ENCODE results near the gene HDDC2.

Gene HDDC2

GRCh38 chr6:125236536-125237327 is 65.0 kb downstream of the HDDC2 start:
- no peak overlapping the region for H3K4me3 ChIP-seq (ENCODE audit: low read length)
- no peak overlapping the region for H2BK120ac ChIP-seq (ENCODE audit: low read depth, low read length)
- H2BK5ac ChIP-seq (ENCODE audit: low read length): no peak overlapping the region
- H2BK15ac ChIP-seq (replicated peaks; ENCODE audit: low read depth): no peak overlapping the region
- no peaks in the 10 kb centered on the region for H3K79me1 ChIP-seq (ENCODE audit: low read length)
- DNase-seq: no peak
- no peak overlapping the region for H4K8ac ChIP-seq (ENCODE audit: low read depth, low read length)
- H3K4me2 ChIP-seq (ENCODE audit: low read length): no peak overlapping the region
- H3K27me3 ChIP-seq (ENCODE audit: insufficient read depth, low read length, poor library complexity): no peaks in the 10 kb centered on the region
- H3K27ac ChIP-seq (ENCODE audit: low read depth, low read length): no peak overlapping the region
- H3K56ac ChIP-seq (ENCODE audit: low read length): no peak overlapping the region
- WGBS (ENCODE audit: extremely low coverage, insufficient coverage, low lambda C conversion rate): no CpG with 5 or more reads among the region's 5 CpGs
- no peak overlapping the region for H3K23ac ChIP-seq (ENCODE audit: low read length)
- no peak overlapping the region for H3K4ac ChIP-seq (ENCODE audit: low read depth, low read length)
- H3K9ac ChIP-seq (ENCODE audit: low read length): no peak overlapping the region
- no peaks in the 10 kb centered on the region for H3K36me3 ChIP-seq (ENCODE audit: control insufficient read depth, insufficient read depth, low read length)
- no peaks in the 10 kb centered on the region for H3K79me2 ChIP-seq (ENCODE audit: control insufficient read depth, insufficient read depth, low read length)
- H4K5ac ChIP-seq (ENCODE audit: low read length): no peak overlapping the region
- no peaks in the 10 kb centered on the region for H3K4me1 ChIP-seq (ENCODE audit: control insufficient read depth, low read depth, low read length)
- no peak overlapping the region for H3K18ac ChIP-seq (ENCODE audit: low read length)
- H2AK5ac ChIP-seq (ENCODE audit: low read length): no peak overlapping the region

- no peak overlapping the region for H2BK15ac ChIP-seq (replicated peaks; ENCODE audit: low read depth)
- no peak overlapping the region for H4K8ac ChIP-seq (ENCODE audit: low read depth, low read length)
- no peaks in the 10 kb centered on the region for H3K4me1 ChIP-seq (ENCODE audit: control insufficient read depth, low read depth, low read length)
- H4K5ac ChIP-seq (ENCODE audit: low read length): no peak overlapping the region
- H2BK120ac ChIP-seq (ENCODE audit: low read depth, low read length): no peak overlapping the region
- H3K23ac ChIP-seq (ENCODE audit: low read length): no peak overlapping the region
- no peak overlapping the region for H3K18ac ChIP-seq (ENCODE audit: low read length)
- no peaks in the 10 kb centered on the region for H3K36me3 ChIP-seq (ENCODE audit: control insufficient read depth, insufficient read depth, low read length)
- H3K79me2 ChIP-seq (ENCODE audit: control insufficient read depth, insufficient read depth, low read length): no peaks in the 10 kb centered on the region
- no peak overlapping the region for H2AK5ac ChIP-seq (ENCODE audit: low read length)
- H3K27me3 ChIP-seq (ENCODE audit: insufficient read depth, low read length, poor library complexity): no peaks in the 10 kb centered on the region
- H3K79me1 ChIP-seq (ENCODE audit: low read length): no peaks in the 10 kb centered on the region
- no peak overlapping the region for H3K4me2 ChIP-seq (ENCODE audit: low read length)
- H3K9ac ChIP-seq (ENCODE audit: low read length): no peak overlapping the region
- DNase-seq: no peak
- H3K56ac ChIP-seq (ENCODE audit: low read length): no peak overlapping the region
- no peak overlapping the region for H3K4ac ChIP-seq (ENCODE audit: low read depth, low read length)
- no CpG with 5 or more reads among the region's 3 CpGs for WGBS (ENCODE audit: extremely low coverage, insufficient coverage, low lambda C conversion rate)
- H3K27ac ChIP-seq (ENCODE audit: low read depth, low read length): no peak overlapping the region
- no peak overlapping the region for H2BK5ac ChIP-seq (ENCODE audit: low read length)
- no peak overlapping the region for H3K4me3 ChIP-seq (ENCODE audit: low read length)
These were observed 68.6 kb downstream of the HDDC2 start for GRCh38 chr6:125233202-125233601.

- Histone ChIP-seq H3K4me1 (ENCODE audit: control insufficient read depth, low read depth, low read length) (no peaks in the 10 kb centered on the region), H3K18ac (ENCODE audit: low read length) (no peak overlapping the region), H2AK5ac (ENCODE audit: low read length) (no peak overlapping the region), H3K56ac (ENCODE audit: low read length) (no peak overlapping the region), H3K79me1 (ENCODE audit: low read length) (no peaks in the 10 kb centered on the region), H3K36me3 (ENCODE audit: control insufficient read depth, insufficient read depth, low read length) (no peaks in the 10 kb centered on the region), H2BK15ac (replicated peaks; ENCODE audit: low read depth) (no peak overlapping the region), H4K8ac (ENCODE audit: low read depth, low read length) (no peak overlapping the region), H3K4me3 (ENCODE audit: low read length) (no peak overlapping the region), H3K4me2 (ENCODE audit: low read length) (no peak overlapping the region), H3K27ac (ENCODE audit: low read depth, low read length) (no peak overlapping the region), H2BK120ac (ENCODE audit: low read depth, low read length) (no peak overlapping the region), H4K5ac (ENCODE audit: low read length) (no peak overlapping the region), H3K4ac (ENCODE audit: low read depth, low read length) (no peak overlapping the region), H3K79me2 (ENCODE audit: control insufficient read depth, insufficient read depth, low read length) (no peaks in the 10 kb centered on the region), H3K9ac (ENCODE audit: low read length) (no peak overlapping the region), H2BK5ac (ENCODE audit: low read length) (no peak overlapping the region), H3K23ac (ENCODE audit: low read length) (no peak overlapping the region), H3K27me3 (ENCODE audit: insufficient read depth, low read length, poor library complexity) (no peaks in the 10 kb centered on the region)
- WGBS (ENCODE audit: extremely low coverage, insufficient coverage, low lambda C conversion rate): no CpG with 5 or more reads among the region's 1 CpG
- DNase-seq: no peak
These were observed 69.3 kb downstream of the HDDC2 start for GRCh38 chr6:125232466-125232865.

DNA sequence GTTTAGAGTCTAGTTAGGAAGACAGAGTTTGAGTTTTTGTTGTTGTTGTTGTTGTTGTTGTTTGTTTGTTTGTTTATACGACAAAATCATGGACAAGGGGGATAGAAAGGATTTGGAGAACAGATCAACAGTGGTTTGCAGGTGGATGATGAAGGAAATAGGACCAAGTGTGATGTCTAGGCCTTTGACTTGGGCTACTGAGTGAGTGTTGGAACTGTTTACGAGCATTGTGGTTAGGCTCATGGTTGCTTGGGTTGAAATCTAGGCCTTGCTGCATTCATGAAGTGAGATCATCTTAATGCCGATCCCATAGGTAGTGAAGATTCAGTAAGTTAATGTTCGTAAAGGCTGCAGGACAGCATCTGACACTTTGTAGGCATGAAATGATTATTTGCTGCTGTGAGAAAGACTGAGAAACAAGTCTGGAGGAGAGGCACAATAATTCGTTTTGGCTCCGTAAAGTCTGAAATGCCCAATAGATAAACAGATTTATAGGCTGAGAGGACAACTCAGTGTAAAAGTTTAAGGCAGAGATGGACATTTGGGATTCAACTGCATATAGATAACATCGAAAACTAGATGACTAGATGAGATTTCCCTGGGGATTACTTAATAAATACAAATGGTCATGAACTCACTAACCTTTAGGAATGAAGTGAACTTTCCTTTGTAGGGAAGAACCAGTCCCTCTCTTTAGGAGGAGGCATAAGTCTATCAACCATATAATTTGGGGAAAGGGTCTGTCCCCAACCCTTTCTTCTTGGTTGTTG is 70.0 kb downstream of the HDDC2 start:
- DNase-seq: no peak
- Histone ChIP-seq H3K18ac (ENCODE audit: low read length) (no peak overlapping the region), H3K79me1 (ENCODE audit: low read length) (no peaks in the 10 kb centered on the region), H3K4me2 (ENCODE audit: low read length) (no peak overlapping the region), H2BK120ac (ENCODE audit: low read depth, low read length) (no peak overlapping the region), H2AK5ac (ENCODE audit: low read length) (no peak overlapping the region), H3K9ac (ENCODE audit: low read length) (no peak overlapping the region), H3K4ac (ENCODE audit: low read depth, low read length) (no peak overlapping the region), H3K27ac (ENCODE audit: low read depth, low read length) (no peak overlapping the region), H4K5ac (ENCODE audit: low read length) (no peak overlapping the region), H2BK5ac (ENCODE audit: low read length) (no peak overlapping the region), H3K79me2 (ENCODE audit: control insufficient read depth, insufficient read depth, low read length) (no peaks in the 10 kb centered on the region), H3K4me1 (ENCODE audit: control insufficient read depth, low read depth, low read length) (no peaks in the 10 kb centered on the region), H3K23ac (ENCODE audit: low read length) (no peak overlapping the region), H2BK15ac (replicated peaks; ENCODE audit: low read depth) (no peak overlapping the region), H4K8ac (ENCODE audit: low read depth, low read length) (no peak overlapping the region), H3K56ac (ENCODE audit: low read length) (no peak overlapping the region), H3K36me3 (ENCODE audit: control insufficient read depth, insufficient read depth, low read length) (no peaks in the 10 kb centered on the region), H3K4me3 (ENCODE audit: low read length) (no peak overlapping the region), H3K27me3 (ENCODE audit: insufficient read depth, low read length, poor library complexity) (no peaks in the 10 kb centered on the region)
- WGBS (ENCODE audit: extremely low coverage, insufficient coverage, low lambda C conversion rate): no CpG with 5 or more reads among the region's 7 CpGs

DNA sequence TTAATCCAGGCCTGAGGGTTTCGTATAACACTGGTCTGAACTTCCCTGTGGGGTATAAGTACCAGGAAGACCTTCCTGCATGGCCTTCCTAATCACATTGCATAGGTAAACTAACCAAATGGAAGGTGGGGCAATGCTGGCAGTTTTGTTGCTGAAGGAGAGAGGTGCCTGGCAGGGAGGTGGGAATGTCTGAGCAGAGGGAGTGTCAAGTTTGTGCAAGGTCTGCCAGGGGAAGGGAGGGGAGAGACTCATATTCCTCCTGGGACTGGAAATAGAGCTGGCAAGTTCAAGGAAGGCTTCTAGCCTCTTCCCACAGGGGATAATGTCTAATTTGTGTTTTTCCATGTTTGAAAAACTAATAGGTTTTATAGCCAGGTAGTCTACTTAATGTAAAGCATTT is 70.6 kb downstream of the HDDC2 start:
- no peak overlapping the region for H2AK5ac ChIP-seq (ENCODE audit: low read length)
- no CpG with 5 or more reads among the region's 1 CpG for WGBS (ENCODE audit: extremely low coverage, insufficient coverage, low lambda C conversion rate)

More for the DNA sequence above, 70.6 kb downstream of the HDDC2 start:
- Histone ChIP-seq H3K9ac (ENCODE audit: low read length) (no peak overlapping the region), H3K79me2 (ENCODE audit: control insufficient read depth, insufficient read depth, low read length) (no peaks in the 10 kb centered on the region), H3K27me3 (ENCODE audit: insufficient read depth, low read length, poor library complexity) (no peaks in the 10 kb centered on the region), H3K27ac (ENCODE audit: low read depth, low read length) (no peak overlapping the region), H2BK120ac (ENCODE audit: low read depth, low read length) (no peak overlapping the region), H3K56ac (ENCODE audit: low read length) (no peak overlapping the region), H3K79me1 (ENCODE audit: low read length) (no peaks in the 10 kb centered on the region), H3K18ac (ENCODE audit: low read length) (no peak overlapping the region), H2BK5ac (ENCODE audit: low read length) (no peak overlapping the region), H3K4me3 (ENCODE audit: low read length) (no peak overlapping the region), H2BK15ac (replicated peaks; ENCODE audit: low read depth) (no peak overlapping the region), H3K4me1 (ENCODE audit: control insufficient read depth, low read depth, low read length) (no peaks in the 10 kb centered on the region), H4K5ac (ENCODE audit: low read length) (no peak overlapping the region), H3K4ac (ENCODE audit: low read depth, low read length) (no peak overlapping the region), H3K4me2 (ENCODE audit: low read length) (no peak overlapping the region), H3K36me3 (ENCODE audit: control insufficient read depth, insufficient read depth, low read length) (no peaks in the 10 kb centered on the region), H4K8ac (ENCODE audit: low read depth, low read length) (no peak overlapping the region), H3K23ac (ENCODE audit: low read length) (no peak overlapping the region)
- DNase-seq: no peak
